Liver (tissue), 3 donors: Measurements from ENCODE around the gene IGFBP1.

ENCODE experiments used
- CTCF ChIP-seq: fragments of 150-350 bp; IDR thresholded peaks from 2 replicates; pipeline ENCODE4 v1.5.1; 2017; ENCODE audit warnings: improper control_type of control experiment, low read depth, low read length; ENCODE audit not compliant: missing input control
- EGR1 ChIP-seq, 2 donors: IDR thresholded peaks; 2 replicates each; pipeline ENCODE4 v1.6.1; 2016 to 2018; ENCODE audit warnings: antibody characterized with exemption in 2 of 2, low read depth in 2 of 2
- GABPA ChIP-seq, 2 donors: IDR thresholded peaks in 1 of 2; conservative IDR thresholded peaks in 1 of 2; 2 replicates each; pipeline ENCODE4 v1.6.1; 2016; ENCODE audit warnings: antibody characterized with exemption in 2 of 2, mild to moderate bottlenecking in 1 of 2, moderate library complexity in 1 of 2
- ZBTB33 ChIP-seq: IDR thresholded peaks from 2 replicates; pipeline ENCODE4 v1.6.1; 2016; ENCODE audit warnings: antibody characterized with exemption
- donor health status: healthy.
- donor health status: healthy.

GRCh38 chr7:45930967-45931366 is 42.7 kb downstream of the IGFBP1 start:
- no peak for TF ChIP-seq GABPA (IDR thresholded peaks at IDR 0.05 in 1 of 2, conservative IDR thresholded peaks at IDR 0.05 in 1 of 2)
- no peak for TF ChIP-seq EGR1 (IDR thresholded peaks at IDR 0.05; ENCODE audit: low read depth in 2 of 2)
- no peak for TF ChIP-seq CTCF
- TF ChIP-seq ZBTB33 = no peak
